ENCODE results near the gene FBXO44. TPM values are rescaled to one million over a fixed set of nuclear protein-coding genes. Genes with fewer than 3 reads are reported as not detected.
A peak's percentile ranks its signal among the peaks of the same experiment; 100 is the strongest.

Gene FBXO44
- total and polyA plus RNA-seq, 4 donors: 10.4 to 40.6 (median 21.1) TPM

DNA sequence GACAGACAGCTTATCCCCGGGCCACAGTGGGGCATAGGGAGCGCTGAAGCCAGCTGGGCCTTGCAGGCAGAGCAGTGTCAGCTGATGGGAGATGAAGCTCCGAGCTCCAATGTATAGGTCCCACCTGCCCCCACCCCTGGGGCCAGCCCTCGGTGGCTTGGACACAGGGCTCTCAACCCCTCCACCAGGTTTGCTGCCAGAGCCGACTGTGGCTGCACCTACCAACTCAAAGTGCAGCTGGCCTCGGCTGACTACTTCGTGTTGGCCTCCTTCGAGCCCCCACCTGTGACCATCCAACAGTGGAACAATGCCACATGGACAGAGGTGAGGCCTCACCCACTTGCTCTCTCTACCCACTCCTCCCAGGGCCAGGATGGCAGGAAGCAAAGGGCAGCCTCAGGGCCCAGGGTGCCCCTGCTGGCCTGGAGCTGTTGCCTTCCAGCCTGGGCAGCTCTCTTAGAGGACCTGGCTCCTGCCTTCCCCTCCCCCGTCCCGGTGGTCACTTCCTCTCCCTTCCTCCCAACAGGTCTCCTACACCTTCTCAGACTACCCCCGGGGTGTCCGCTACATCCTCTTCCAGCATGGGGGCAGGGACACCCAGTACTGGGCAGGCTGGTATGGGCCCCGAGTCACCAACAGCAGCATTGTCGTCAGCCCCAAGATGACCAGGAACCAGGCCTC lies 18.6 kb downstream of the FBXO44 start:
- intact Hi-C loops (cut with DNase I): no loop called here
- Histone ChIP-seq H3K27ac (ENCODE audit: low read depth in 1 of 2, low read length in 2 of 2) (no peak overlapping the region), H3K36me3 (ENCODE audit: control insufficient read depth in 1 of 2, insufficient read depth in 2 of 2, low read length in 1 of 2) (peaks cover 0 to 2% of the 10 kb centered on the region in 2 donors), H3K9me3 (ENCODE audit: control insufficient read depth, low read length) (no peaks in the 10 kb centered on the region), H3K4me1 (ENCODE audit: control insufficient read depth in 1 of 2, insufficient read depth in 2 of 2, low read length in 2 of 2) (no peaks in the 10 kb centered on the region), H3K27me3 (ENCODE audit: control insufficient read depth in 1 of 2, insufficient read depth in 2 of 2, low read length in 1 of 2) (no peaks in the 10 kb centered on the region), H3K4me3 (ENCODE audit: low read length in 2 of 2) (no peak overlapping the region)
- 94% methylated on average over 14 of the region's 14 CpGs for WGBS, 2 donors
- DNase-seq (no peak), ATAC-seq (ENCODE audit: low FRiP score) (no peak)

- Histone ChIP-seq H3K27ac (ENCODE audit: low read depth in 1 of 2, low read length in 2 of 2) (no peak overlapping the region), H3K4me3 (ENCODE audit: low read length in 2 of 2) (no peak overlapping the region), H3K4me1 (ENCODE audit: control insufficient read depth in 1 of 2, insufficient read depth in 2 of 2, low read length in 2 of 2) (no peaks in the 10 kb centered on the region), H3K27me3 (ENCODE audit: control insufficient read depth in 1 of 2, insufficient read depth in 2 of 2, low read length in 1 of 2) (no peaks in the 10 kb centered on the region), H3K36me3 (ENCODE audit: control insufficient read depth in 1 of 2, insufficient read depth in 2 of 2, low read length in 1 of 2) (peaks cover 0 to 2% of the 10 kb centered on the region in 2 donors), H3K9me3 (ENCODE audit: control insufficient read depth, low read length) (no peaks in the 10 kb centered on the region)
- no peak for DNase-seq
- WGBS, 2 donors: 95 to 97% methylated on average over 14 of the region's 14 CpGs
- ATAC-seq (ENCODE audit: low FRiP score): no peak
- intact Hi-C loops (cut with DNase I): no loop called here
Measured at GRCh38 chr1:11674488-11674887, 19.8 kb downstream of the FBXO44 start.

- ATAC-seq (ENCODE audit: low FRiP score) (no peak), DNase-seq (no peak)
- Histone ChIP-seq H3K27me3 (ENCODE audit: control insufficient read depth in 1 of 2, insufficient read depth in 2 of 2, low read length in 1 of 2) (no peaks in the 10 kb centered on the region), H3K9me3 (ENCODE audit: control insufficient read depth, low read length) (no peaks in the 10 kb centered on the region), H3K4me3 (ENCODE audit: low read length in 2 of 2) (no peak overlapping the region), H3K4me1 (ENCODE audit: control insufficient read depth in 1 of 2, insufficient read depth in 2 of 2, low read length in 2 of 2) (no peaks in the 10 kb centered on the region), H3K36me3 (ENCODE audit: control insufficient read depth in 1 of 2, insufficient read depth in 2 of 2, low read length in 1 of 2) (peaks cover 0 to 2% of the 10 kb centered on the region in 2 donors), H3K27ac (ENCODE audit: low read depth in 1 of 2, low read length in 2 of 2) (no peak overlapping the region)
- intact Hi-C loops (cut with DNase I): no loop called here
- 96 to 97% methylated on average over 10 of the region's 10 CpGs for WGBS, 2 donors
Measured at GRCh38 chr1:11675325-11675724, 20.6 kb downstream of the FBXO44 start.

DNA sequence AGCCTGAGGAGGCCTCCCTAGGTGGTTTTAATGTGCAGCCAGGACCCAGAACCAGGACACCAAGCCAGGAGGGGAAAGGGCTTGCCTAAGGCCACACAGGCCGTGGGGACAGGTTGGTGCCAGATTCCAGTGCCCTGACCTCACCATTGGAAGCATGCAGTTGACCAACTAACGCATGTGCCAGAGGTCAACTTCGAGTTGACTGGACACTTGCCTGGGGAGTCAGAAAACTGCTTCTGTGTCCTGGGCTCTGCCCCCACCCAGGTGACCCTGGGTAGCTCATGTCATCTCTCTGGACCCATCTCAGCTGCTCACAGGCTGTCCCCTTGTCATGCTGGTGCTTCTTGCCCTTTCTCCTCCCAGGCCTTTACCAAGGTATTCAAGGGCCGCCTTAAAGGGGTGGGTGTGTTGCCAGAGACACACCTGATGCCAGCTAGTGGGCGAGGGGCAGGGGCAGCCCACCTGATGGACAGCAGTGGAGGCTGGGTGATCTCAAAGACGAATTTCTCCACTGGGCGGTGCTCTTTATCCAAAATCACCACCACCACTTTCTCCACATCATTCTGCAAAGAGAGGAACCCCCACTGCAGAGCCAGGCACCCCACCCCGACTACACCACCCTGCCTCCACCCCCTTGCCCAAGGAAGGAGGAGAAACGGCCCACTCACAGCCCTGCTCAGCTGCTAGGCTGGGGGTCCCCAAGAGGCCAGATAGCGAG lies 21.9 kb downstream of the FBXO44 start:
- Histone ChIP-seq H3K4me1 (ENCODE audit: control insufficient read depth in 1 of 2, insufficient read depth in 2 of 2, low read length in 2 of 2) (no peaks in the 10 kb centered on the region), H3K27ac (ENCODE audit: low read depth in 1 of 2, low read length in 2 of 2) (no peak overlapping the region), H3K36me3 (ENCODE audit: control insufficient read depth in 1 of 2, insufficient read depth in 2 of 2, low read length in 1 of 2) (peaks cover 0 to 2% of the 10 kb centered on the region in 2 donors), H3K27me3 (ENCODE audit: control insufficient read depth in 1 of 2, insufficient read depth in 2 of 2, low read length in 1 of 2) (no peaks in the 10 kb centered on the region), H3K9me3 (ENCODE audit: control insufficient read depth, low read length) (no peaks in the 10 kb centered on the region), H3K4me3 (ENCODE audit: low read length in 2 of 2) (no peak overlapping the region)
- ATAC-seq (ENCODE audit: low FRiP score): no peak
- whole genome bisulfite sequencing, 2 donors: 83 to 87% methylated on average over 10 of the region's 10 CpGs
- intact Hi-C loops (cut with DNase I): no loop called here
- DNase-seq: no peak

GRCh38 chr1:11678442-11678841 lies 23.8 kb downstream of the FBXO44 start:
- Histone ChIP-seq H3K27ac (ENCODE audit: low read depth in 1 of 2, low read length in 2 of 2) (no peak overlapping the region), H3K4me1 (ENCODE audit: control insufficient read depth in 1 of 2, insufficient read depth in 2 of 2, low read length in 2 of 2) (no peaks in the 10 kb centered on the region), H3K36me3 (ENCODE audit: control insufficient read depth in 1 of 2, insufficient read depth in 2 of 2, low read length in 1 of 2) (peaks cover 0 to 2% of the 10 kb centered on the region in 2 donors), H3K27me3 (ENCODE audit: control insufficient read depth in 1 of 2, insufficient read depth in 2 of 2, low read length in 1 of 2) (no peaks in the 10 kb centered on the region), H3K4me3 (ENCODE audit: low read length in 2 of 2) (no peak overlapping the region), H3K9me3 (ENCODE audit: control insufficient read depth, low read length) (no peaks in the 10 kb centered on the region)
- 96 to 98% methylated on average over 2 of the region's 2 CpGs for WGBS, 2 donors
- ATAC-seq (ENCODE audit: low FRiP score) (no peak), DNase-seq (no peak)
- intact Hi-C loops (cut with DNase I): no loop called here

DNA sequence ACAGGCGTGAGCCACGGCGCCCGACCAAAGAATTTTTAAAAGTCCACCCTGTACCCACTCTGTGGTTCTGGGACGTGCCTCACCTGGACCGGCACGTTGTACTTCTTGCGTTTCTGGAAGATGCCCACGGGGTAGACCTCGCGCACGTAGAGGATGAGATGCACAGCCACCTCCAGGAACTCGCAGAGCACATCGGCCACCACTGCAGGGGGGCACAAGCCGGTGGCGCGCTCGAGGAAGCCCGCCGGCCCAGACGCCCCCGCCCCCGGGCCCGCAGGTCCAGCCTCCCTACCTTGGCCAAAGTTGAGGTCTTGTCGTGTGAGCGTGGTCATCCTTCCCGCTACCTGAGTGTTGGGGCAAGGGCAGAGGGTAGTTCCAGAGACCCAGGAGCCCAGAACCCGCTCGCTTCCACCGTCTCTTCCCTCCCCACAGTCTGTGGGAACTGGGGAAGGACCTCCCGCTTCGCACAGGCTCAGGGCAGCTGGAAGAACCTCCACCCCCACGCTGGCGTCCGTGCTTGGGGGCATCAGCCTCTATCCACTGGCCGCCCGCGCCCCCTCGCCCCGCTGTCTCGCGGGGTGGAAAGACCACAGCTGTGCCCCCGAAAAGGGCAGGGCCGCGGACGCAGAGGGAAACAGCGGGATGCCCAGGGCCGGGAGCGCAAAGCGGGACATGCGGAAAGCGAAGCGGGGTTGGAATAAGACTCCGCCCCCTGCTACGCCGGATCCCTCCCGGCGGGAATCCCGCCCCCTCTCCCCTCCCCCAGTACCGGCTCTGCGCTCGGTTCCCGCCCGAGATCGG lies 25.8 kb downstream of the FBXO44 start:
- Histone ChIP-seq H3K4me3 (ENCODE audit: low read length in 2 of 2) (peak overlapping the region; percentile 71 to 88), H3K36me3 (ENCODE audit: control insufficient read depth in 1 of 2, insufficient read depth in 2 of 2, low read length in 1 of 2) (peaks cover 0 to under 1% of the 10 kb centered on the region in 2 donors), H3K27me3 (ENCODE audit: control insufficient read depth in 1 of 2, insufficient read depth in 2 of 2, low read length in 1 of 2) (no peaks in the 10 kb centered on the region), H3K9me3 (ENCODE audit: control insufficient read depth, low read length) (no peaks in the 10 kb centered on the region), H3K4me1 (ENCODE audit: control insufficient read depth in 1 of 2, insufficient read depth in 2 of 2, low read length in 2 of 2) (no peaks in the 10 kb centered on the region), H3K27ac (ENCODE audit: low read depth in 1 of 2, low read length in 2 of 2) (peak overlapping the region in 1 of 2 donors; percentile 22)
- intact Hi-C loops (cut with DNase I): loop anchor here in 1 of 2 donors (5.0 kb wide), 1 partner anchor 107 kb away; no protein-coding TSS in a partner anchor
- DNase-seq (peak in 1 of 2 donors; percentile 85), ATAC-seq (ENCODE audit: low FRiP score) (peak; percentile 54)
- 7 to 8% methylated on average over 54 to 65 of the region's 65 CpGs for WGBS, 2 donors

- WGBS, 2 donors: 0 to 1% methylated on average over 57 to 71 of the region's 71 CpGs
- intact Hi-C loops (cut with DNase I): loop anchor here in 1 of 2 donors (5.0 kb wide), 1 partner anchor 106 kb away; no protein-coding TSS in a partner anchor
- Histone ChIP-seq H3K27ac (ENCODE audit: low read depth in 1 of 2, low read length in 2 of 2) (peak within 1 kb of the TSS in 1 of 2 donors; percentile 22), H3K27me3 (ENCODE audit: control insufficient read depth in 1 of 2, insufficient read depth in 2 of 2, low read length in 1 of 2) (no peaks in the 10 kb centered on the region), H3K9me3 (ENCODE audit: control insufficient read depth, low read length) (no peaks in the 10 kb centered on the region), H3K4me3 (ENCODE audit: low read length in 2 of 2) (peak within 1 kb of the TSS; percentile 71 to 88), H3K4me1 (ENCODE audit: control insufficient read depth in 1 of 2, insufficient read depth in 2 of 2, low read length in 2 of 2) (no peaks in the 10 kb centered on the region), H3K36me3 (ENCODE audit: control insufficient read depth in 1 of 2, insufficient read depth in 2 of 2, low read length in 1 of 2) (no peaks in the 10 kb centered on the region)
- DNase-seq: peak; percentile 94 to 97
- peak; percentile 98 for ATAC-seq (ENCODE audit: low FRiP score)
Measured at GRCh38 chr1:11681071-11681771, 26.5 kb downstream of the FBXO44 start, which contains the start of gene MAD2L2. Gene MAD2L2 (minus strand): TSS chr1:11681148. CDS start chr1:11680601, 547 bp downstream.

GRCh38 chr1:11682287-11682771 lies 27.7 kb downstream of the FBXO44 start:
- intact Hi-C loops (cut with DNase I): loop anchor here in 1 of 2 donors (5.0 kb wide), 1 partner anchor 105 kb away; no protein-coding TSS in a partner anchor
- Histone ChIP-seq H3K4me1 (ENCODE audit: control insufficient read depth in 1 of 2, insufficient read depth in 2 of 2, low read length in 2 of 2) (no peaks in the 10 kb centered on the region), H3K4me3 (ENCODE audit: low read length in 2 of 2) (no peak overlapping the region), H3K36me3 (ENCODE audit: control insufficient read depth in 1 of 2, insufficient read depth in 2 of 2, low read length in 1 of 2) (no peaks in the 10 kb centered on the region), H3K9me3 (ENCODE audit: control insufficient read depth, low read length) (no peaks in the 10 kb centered on the region), H3K27ac (ENCODE audit: low read depth in 1 of 2, low read length in 2 of 2) (no peak overlapping the region), H3K27me3 (ENCODE audit: control insufficient read depth in 1 of 2, insufficient read depth in 2 of 2, low read length in 1 of 2) (no peaks in the 10 kb centered on the region)
- WGBS, 2 donors: 39 to 46% methylated on average over 7 of the region's 7 CpGs
- ATAC-seq (ENCODE audit: low FRiP score) (no peak), DNase-seq (no peak)

Data from aorta (tissue), 5 donors.